AG09309 (cell line): ENCODE data around the gene ST3GAL5.

Source experiments
- DNase-seq: peaks from one replicate; pipeline ENCODE4 v3.0.0-alpha.2; 2010; ENCODE audit warnings: low read depth
- H3K4me3 ChIP-seq: 2 replicates; pipeline ENCODE4 v1.5.1; 2011; ENCODE audit warnings: mild to moderate bottlenecking, low read depth, low read length, moderate library complexity; ENCODE audit not compliant: control insufficient read depth
- TF ChIP-seq, protein P1 (sequence below): IDR thresholded peaks from 2 replicates; pipeline ENCODE4 v1.5.1; 2011; ENCODE audit warnings: mild to moderate bottlenecking, low read depth, low read length, inconsistent platforms; ENCODE audit not compliant: insufficient read depth, control insufficient read depth; ENCODE audit errors: missing control alignments

The ST3GAL5 gene

DNA sequence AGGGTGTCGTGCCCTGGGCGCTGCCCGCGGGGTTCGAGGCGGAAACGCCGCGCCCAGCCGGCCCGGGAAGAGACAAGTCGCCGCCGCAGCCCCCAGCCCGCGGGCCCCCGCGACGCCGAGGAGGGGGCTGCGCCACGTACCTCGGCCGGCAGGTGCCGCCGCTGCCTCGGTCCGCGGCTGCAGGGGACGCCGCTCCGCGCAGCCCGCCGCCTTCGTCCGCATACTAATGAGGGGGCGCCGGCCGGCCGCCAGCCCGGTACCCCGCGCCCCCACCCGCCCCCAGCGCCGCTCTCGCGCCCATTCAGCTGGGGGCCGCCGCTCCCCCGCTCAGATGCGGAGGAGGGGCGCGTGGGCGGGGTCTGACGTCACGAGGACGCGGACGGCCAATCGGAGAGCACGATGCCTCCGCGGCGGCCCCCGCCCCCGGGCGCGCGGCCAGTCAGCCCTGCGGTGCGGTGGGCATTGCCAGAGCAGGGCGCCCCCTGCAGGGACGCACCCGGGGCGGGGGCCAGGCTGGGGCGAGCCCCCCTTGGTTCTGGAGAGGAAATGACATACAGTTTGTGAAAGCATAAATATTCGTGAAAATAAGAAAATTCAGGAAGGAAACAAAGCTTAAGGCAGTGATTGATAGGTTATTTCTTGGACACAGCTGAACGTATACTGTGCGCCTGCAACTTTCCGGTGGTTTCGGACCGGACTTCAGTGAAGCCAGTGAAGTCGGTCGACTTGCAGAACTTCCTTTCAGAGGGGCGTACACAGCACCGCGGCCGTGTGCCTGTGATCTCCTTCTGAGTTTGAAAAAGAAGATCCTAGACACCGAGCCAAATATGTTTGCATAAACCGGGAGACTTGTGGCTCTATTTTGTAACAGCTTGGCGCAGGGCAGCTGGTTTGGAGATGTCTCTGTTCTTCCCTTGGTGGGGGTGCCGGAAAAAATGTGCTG, at the start of gene ST3GAL5:
ST3GAL5 (minus strand) TSS at position 307 of the 943 bp plus-strand sequence; CDS start at position 222, 85 bp downstream.
- H3K4me3 ChIP-seq: peak within 1 kb of the TSS; percentile 70
- TF ChIP-seq, protein P1, sequence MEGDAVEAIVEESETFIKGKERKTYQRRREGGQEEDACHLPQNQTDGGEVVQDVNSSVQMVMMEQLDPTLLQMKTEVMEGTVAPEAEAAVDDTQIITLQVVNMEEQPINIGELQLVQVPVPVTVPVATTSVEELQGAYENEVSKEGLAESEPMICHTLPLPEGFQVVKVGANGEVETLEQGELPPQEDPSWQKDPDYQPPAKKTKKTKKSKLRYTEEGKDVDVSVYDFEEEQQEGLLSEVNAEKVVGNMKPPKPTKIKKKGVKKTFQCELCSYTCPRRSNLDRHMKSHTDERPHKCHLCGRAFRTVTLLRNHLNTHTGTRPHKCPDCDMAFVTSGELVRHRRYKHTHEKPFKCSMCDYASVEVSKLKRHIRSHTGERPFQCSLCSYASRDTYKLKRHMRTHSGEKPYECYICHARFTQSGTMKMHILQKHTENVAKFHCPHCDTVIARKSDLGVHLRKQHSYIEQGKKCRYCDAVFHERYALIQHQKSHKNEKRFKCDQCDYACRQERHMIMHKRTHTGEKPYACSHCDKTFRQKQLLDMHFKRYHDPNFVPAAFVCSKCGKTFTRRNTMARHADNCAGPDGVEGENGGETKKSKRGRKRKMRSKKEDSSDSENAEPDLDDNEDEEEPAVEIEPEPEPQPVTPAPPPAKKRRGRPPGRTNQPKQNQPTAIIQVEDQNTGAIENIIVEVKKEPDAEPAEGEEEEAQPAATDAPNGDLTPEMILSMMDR: peak; percentile 68
- DNase-seq: no peak

DNA sequence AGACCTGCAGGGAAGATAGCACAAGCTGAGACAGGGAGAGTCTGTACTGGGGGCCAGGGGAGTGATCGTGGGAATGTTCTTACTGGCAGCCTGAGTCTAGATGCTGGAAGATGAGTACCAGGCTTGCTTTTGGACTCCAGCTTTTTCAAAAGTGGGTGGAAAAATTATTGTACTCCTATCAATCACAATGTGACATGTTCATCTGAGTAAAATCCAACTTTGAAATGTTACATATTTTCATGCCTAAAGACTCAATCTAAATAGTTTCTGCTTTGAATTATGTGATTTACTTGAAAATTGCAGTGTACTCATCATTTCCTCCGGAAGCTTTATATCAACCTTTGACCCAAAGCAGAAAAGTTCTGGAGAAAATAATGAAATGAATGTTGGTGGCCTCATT, 49.7 kb upstream of the ST3GAL5 start:
- no peak overlapping the region for H3K4me3 ChIP-seq

GRCh38 chr2:85937069-85937439, 48.3 kb upstream of the ST3GAL5 start:
- no peak overlapping the region for H3K4me3 ChIP-seq
- TF ChIP-seq, protein P1: no peak
- no peak for DNase-seq

More for the DNA sequence above, 49.7 kb upstream of the ST3GAL5 start:
- TF ChIP-seq, protein P1: no peak
- no peak for DNase-seq

DNA sequence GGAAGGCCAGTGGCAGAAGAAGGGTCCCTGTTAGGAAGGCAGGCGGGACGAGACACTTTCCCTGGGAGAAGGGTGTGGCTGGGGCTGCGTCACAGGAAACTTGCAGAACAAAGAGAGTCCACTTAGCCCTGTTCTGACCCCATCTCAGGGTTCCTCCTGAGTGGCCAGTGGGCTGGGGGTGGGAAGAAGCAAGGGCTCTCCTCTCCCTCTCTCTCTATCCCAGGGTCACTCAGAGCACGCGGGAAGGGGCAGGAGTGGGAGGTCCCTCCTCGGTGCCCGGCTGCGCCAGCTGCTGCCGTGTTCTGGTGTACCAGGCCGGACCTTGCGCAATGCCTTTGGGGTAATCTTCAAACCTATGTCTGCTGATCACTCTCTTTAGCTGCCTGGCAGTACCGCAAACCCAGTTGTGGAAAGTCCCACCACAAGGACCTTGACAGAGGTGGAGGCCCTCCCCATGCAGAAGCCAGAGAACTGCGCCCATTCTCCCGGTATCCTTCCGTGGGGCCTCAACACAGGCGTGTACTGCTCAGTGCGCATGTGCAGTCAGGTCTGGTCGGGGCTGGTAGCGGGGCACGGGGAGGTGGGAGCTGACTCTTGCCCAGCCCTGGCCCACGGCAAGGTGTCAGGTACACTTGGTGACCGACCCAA, 47.8 kb upstream of the ST3GAL5 start:
- no peak overlapping the region for H3K4me3 ChIP-seq
- TF ChIP-seq, protein P1: no peak
- no peak for DNase-seq

DNA sequence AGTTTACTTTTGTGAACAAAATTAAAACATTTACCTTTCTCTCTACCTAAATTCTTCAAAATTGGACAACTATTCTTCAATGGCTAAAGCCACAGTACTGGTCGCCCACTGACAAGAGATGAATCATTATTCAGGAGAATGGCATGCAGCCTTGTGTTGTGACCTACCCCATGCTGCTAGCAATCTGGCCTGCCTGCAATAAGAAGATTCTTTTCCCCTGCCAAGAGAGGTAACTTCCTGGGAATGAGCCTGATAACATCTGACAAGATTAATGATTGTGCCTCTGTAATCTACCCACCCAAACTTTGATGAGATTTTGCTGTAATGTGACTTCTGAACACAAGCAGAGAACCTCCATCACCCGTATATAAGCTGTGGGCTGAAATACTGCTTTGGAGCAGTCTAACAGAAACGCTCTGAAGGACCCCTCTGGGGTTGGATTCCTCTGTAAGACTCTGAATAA, 47.0 kb upstream of the ST3GAL5 start:
- no peak overlapping the region for H3K4me3 ChIP-seq
- DNase-seq: no peak
- TF ChIP-seq, protein P1: no peak

DNA sequence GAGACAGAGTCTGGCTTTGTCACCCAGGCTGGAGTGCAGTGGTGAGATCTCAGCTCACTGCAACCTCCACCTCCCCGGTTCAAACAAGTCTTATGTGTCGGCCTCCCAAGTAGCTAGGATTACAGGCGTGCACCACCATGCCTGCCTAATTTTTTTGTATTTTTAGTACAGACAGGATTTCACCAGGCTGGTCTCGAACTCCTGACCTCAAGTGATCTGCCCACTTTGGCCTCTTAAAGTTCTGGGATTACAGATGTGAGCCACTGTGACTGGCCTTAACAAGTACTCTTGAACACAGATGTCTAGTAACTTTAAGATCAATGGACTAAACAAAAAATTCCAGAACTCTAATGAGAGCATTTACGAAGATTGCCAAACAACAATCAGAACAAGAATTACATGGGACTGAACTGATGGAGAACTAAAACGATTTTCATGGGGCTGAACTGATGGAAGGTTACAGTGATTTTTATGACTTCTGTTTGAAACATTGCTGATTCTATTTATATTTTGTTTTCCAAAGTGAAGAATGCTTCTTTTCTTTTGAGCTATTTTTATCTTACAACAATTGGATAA, 46.5 kb upstream of the ST3GAL5 start:
- H3K4me3 ChIP-seq: no peak overlapping the region
- TF ChIP-seq, protein P1: no peak
- no peak for DNase-seq
